Activated naive CD8-positive, alpha-beta T cell treated with anti-CD3 and anti-CD28 coated beads for 36 hours (primary cell): Measurements from ENCODE around the gene C11orf68. TPM values are rescaled to one million over a fixed set of nuclear protein-coding genes. Genes with fewer than 3 reads are reported as not detected.

Experiments used
- DNase-seq: peaks from one replicate; pipeline ENCODE4 v3.0.0; 2021
- H3K27ac Mint-ChIP-seq: one replicate; pipeline ENCODE4 v1.8.0; 2022; ENCODE audit warnings: mild to moderate bottlenecking, moderate library complexity, mixed read lengths
- H3K27me3 Mint-ChIP-seq: one replicate; pipeline ENCODE4 v1.8.0; 2022; ENCODE audit warnings: mild to moderate bottlenecking, mixed read lengths
- H3K36me3 Mint-ChIP-seq: one replicate; pipeline ENCODE4 v1.8.0; 2021; ENCODE audit warnings: mild to moderate bottlenecking, mixed read lengths
- H3K4me1 Mint-ChIP-seq: one replicate; pipeline ENCODE4 v1.8.0; 2021; ENCODE audit warnings: mixed read lengths
- H3K4me3 Mint-ChIP-seq: one replicate; pipeline ENCODE4 v1.8.0; 2022; ENCODE audit warnings: mild to moderate bottlenecking, moderate library complexity, mixed read lengths
- H3K9me3 Mint-ChIP-seq: one replicate; pipeline ENCODE4 v1.8.0; 2022; ENCODE audit warnings: mixed read lengths
- total RNA-seq, 2 experiments: library from RNA; stranded (reverse); gene quantifications; one replicate each; pipeline ENCODE4 v1.2.3, GENCODE V29; 2021

Gene C11orf68
- total RNA-seq, 2 experiments from 2014 or later, result 16.8 to 16.9 TPM

- DNase-seq, result no peak
- no peaks in the 10 kb centered on the region for H3K36me3 Mint-ChIP-seq
- H3K4me1 Mint-ChIP-seq, result no peaks in the 10 kb centered on the region
- no peaks in the 10 kb centered on the region for H3K27me3 Mint-ChIP-seq
- H3K9me3 Mint-ChIP-seq, result no peaks in the 10 kb centered on the region
- no peak overlapping the region for H3K27ac Mint-ChIP-seq
- H3K4me3 Mint-ChIP-seq, result no peak overlapping the region
These were observed 28.8 kb upstream of the C11orf68 start for GRCh38 chr11:65947603-65948125.

GRCh38 chr11:65947133-65947532, 28.3 kb upstream of the C11orf68 start:
- H3K27me3 Mint-ChIP-seq, result no peaks in the 10 kb centered on the region
- no peaks in the 10 kb centered on the region for H3K36me3 Mint-ChIP-seq
- H3K27ac Mint-ChIP-seq, result no peak overlapping the region
- DNase-seq, result no peak
- H3K9me3 Mint-ChIP-seq, result no peaks in the 10 kb centered on the region
- no peak overlapping the region for H3K4me3 Mint-ChIP-seq
- H3K4me1 Mint-ChIP-seq, result no peaks in the 10 kb centered on the region

GRCh38 chr11:65946655-65947054, 27.8 kb upstream of the C11orf68 start:
- H3K27ac Mint-ChIP-seq, result no peak overlapping the region
- H3K9me3 Mint-ChIP-seq, result no peaks in the 10 kb centered on the region
- H3K36me3 Mint-ChIP-seq, result no peaks in the 10 kb centered on the region
- no peaks in the 10 kb centered on the region for H3K27me3 Mint-ChIP-seq
- DNase-seq, result no peak
- no peak overlapping the region for H3K4me3 Mint-ChIP-seq
- no peaks in the 10 kb centered on the region for H3K4me1 Mint-ChIP-seq

- no peaks in the 10 kb centered on the region for H3K36me3 Mint-ChIP-seq
These were observed 27.2 kb upstream of the C11orf68 start for GRCh38 chr11:65945941-65946558.

GRCh38 chr11:65945430-65945911, 26.6 kb upstream of the C11orf68 start, which contains the start of gene TSGA10IP:
TSGA10IP (plus strand) TSS chr11:65945480; CDS start chr11:65945676, 196 bp downstream.
- no peak within 1 kb of the TSS for H3K27ac Mint-ChIP-seq
- H3K27me3 Mint-ChIP-seq, result no peaks in the 10 kb centered on the region
- no peak for DNase-seq
- H3K4me3 Mint-ChIP-seq, result no peak within 1 kb of the TSS
- H3K36me3 Mint-ChIP-seq, result no peaks in the 10 kb centered on the region
- no peaks in the 10 kb centered on the region for H3K9me3 Mint-ChIP-seq
- no peaks in the 10 kb centered on the region for H3K4me1 Mint-ChIP-seq

More at GRCh38 chr11:65945941-65946558, 27.2 kb upstream of the C11orf68 start:
- H3K27me3 Mint-ChIP-seq, result no peaks in the 10 kb centered on the region
- DNase-seq, result no peak
- no peak overlapping the region for H3K27ac Mint-ChIP-seq
- no peak overlapping the region for H3K4me3 Mint-ChIP-seq
- no peaks in the 10 kb centered on the region for H3K4me1 Mint-ChIP-seq
- no peaks in the 10 kb centered on the region for H3K9me3 Mint-ChIP-seq

- no peak for DNase-seq
- Mint-ChIP-seq H3K4me3 (no peak overlapping the region), H3K4me1 (no peaks in the 10 kb centered on the region), H3K27me3 (no peaks in the 10 kb centered on the region), H3K27ac (no peak overlapping the region), H3K9me3 (no peaks in the 10 kb centered on the region), H3K36me3 (no peaks in the 10 kb centered on the region)
These were observed 25.9 kb upstream of the C11orf68 start for GRCh38 chr11:65944767-65945166.

- no peaks in the 10 kb centered on the region for H3K4me1 Mint-ChIP-seq
- H3K27ac Mint-ChIP-seq, result no peak overlapping the region
- no peak for DNase-seq
- no peaks in the 10 kb centered on the region for H3K9me3 Mint-ChIP-seq
- H3K27me3 Mint-ChIP-seq, result no peaks in the 10 kb centered on the region
- H3K4me3 Mint-ChIP-seq, result no peak overlapping the region
- H3K36me3 Mint-ChIP-seq, result no peaks in the 10 kb centered on the region
These were observed 25.3 kb upstream of the C11orf68 start for GRCh38 chr11:65944191-65944590.

- Mint-ChIP-seq H3K4me3 (no peak overlapping the region), H3K27ac (no peak overlapping the region), H3K36me3 (no peaks in the 10 kb centered on the region), H3K9me3 (no peaks in the 10 kb centered on the region), H3K4me1 (no peaks in the 10 kb centered on the region), H3K27me3 (no peaks in the 10 kb centered on the region)
- no peak for DNase-seq
These were observed 23.7 kb upstream of the C11orf68 start for GRCh38 chr11:65942531-65942930.

- Mint-ChIP-seq H3K27me3 (no peaks in the 10 kb centered on the region), H3K4me3 (no peak overlapping the region), H3K4me1 (no peaks in the 10 kb centered on the region), H3K27ac (no peak overlapping the region), H3K9me3 (no peaks in the 10 kb centered on the region), H3K36me3 (no peaks in the 10 kb centered on the region)
- no peak for DNase-seq
These were observed 23.0 kb upstream of the C11orf68 start for GRCh38 chr11:65941720-65942310.

GRCh38 chr11:65937766-65938165, 18.9 kb upstream of the C11orf68 start:
- H3K27ac Mint-ChIP-seq, result no peak overlapping the region
- H3K9me3 Mint-ChIP-seq, result no peaks in the 10 kb centered on the region
- H3K27me3 Mint-ChIP-seq, result no peaks in the 10 kb centered on the region
- no peaks in the 10 kb centered on the region for H3K4me1 Mint-ChIP-seq
- no peaks in the 10 kb centered on the region for H3K36me3 Mint-ChIP-seq
- no peak overlapping the region for H3K4me3 Mint-ChIP-seq
- no peak for DNase-seq

- H3K27ac Mint-ChIP-seq, result no peak overlapping the region
These were observed 15.2 kb upstream of the C11orf68 start for GRCh38 chr11:65934014-65934413.

GRCh38 chr11:65932558-65932919, 13.7 kb upstream of the C11orf68 start:
- Mint-ChIP-seq H3K36me3 (no peaks in the 10 kb centered on the region), H3K27me3 (no peaks in the 10 kb centered on the region), H3K9me3 (no peaks in the 10 kb centered on the region), H3K4me3 (no peak overlapping the region), H3K4me1 (peaks cover 37% of the 10 kb centered on the region), H3K27ac (peak overlapping the region; percentile 60)
- DNase-seq, result no peak

More at GRCh38 chr11:65934014-65934413, 15.2 kb upstream of the C11orf68 start:
- Mint-ChIP-seq H3K27me3 (no peaks in the 10 kb centered on the region), H3K36me3 (no peaks in the 10 kb centered on the region), H3K9me3 (no peaks in the 10 kb centered on the region), H3K4me3 (no peak overlapping the region), H3K4me1 (peaks cover 23% of the 10 kb centered on the region)
- no peak for DNase-seq

- Mint-ChIP-seq H3K36me3 (peaks cover 2% of the 10 kb centered on the region), H3K4me1 (peaks cover 42% of the 10 kb centered on the region), H3K27me3 (no peaks in the 10 kb centered on the region), H3K4me3 (no peak overlapping the region), H3K9me3 (no peaks in the 10 kb centered on the region), H3K27ac (peak overlapping the region; percentile 60)
- DNase-seq, result no peak
These were observed 13.1 kb upstream of the C11orf68 start for GRCh38 chr11:65931773-65932557.

GRCh38 chr11:65928667-65929066, 9.8 kb upstream of the C11orf68 start:
- Mint-ChIP-seq H3K36me3 (peaks cover 2% of the 10 kb centered on the region), H3K27me3 (no peaks in the 10 kb centered on the region), H3K27ac (peak overlapping the region; percentile 96), H3K4me3 (peak overlapping the region; percentile 76), H3K4me1 (peaks cover 45% of the 10 kb centered on the region), H3K9me3 (no peaks in the 10 kb centered on the region)
- no peak for DNase-seq

GRCh38 chr11:65927904-65928397, 9.1 kb upstream of the C11orf68 start:
- H3K9me3 Mint-ChIP-seq, result no peaks in the 10 kb centered on the region
- H3K36me3 Mint-ChIP-seq, result peaks cover 4% of the 10 kb centered on the region
- peaks cover 45% of the 10 kb centered on the region for H3K4me1 Mint-ChIP-seq
- H3K4me3 Mint-ChIP-seq, result peak overlapping the region; percentile 76
- DNase-seq, result peak; percentile 76
- peak overlapping the region; percentile 96 for H3K27ac Mint-ChIP-seq
- no peaks in the 10 kb centered on the region for H3K27me3 Mint-ChIP-seq
